Measurements from ENCODE around the gene TSPAN12. TPM values are rescaled to one million over a fixed set of nuclear protein-coding genes. Genes with fewer than 3 reads are reported as not detected.
"Not testable (repeated sequence)": the region's sequence is repeated elsewhere in the genome, so short reads cannot be mapped to it uniquely, and the experiment has no call there.

Gene TSPAN12
- total RNA-seq (10 to 100 TPM; 25.7 to 48.8 TPM), polyA plus RNA-seq (ENCODE audit: insufficient read length in 6 of 6) (10 to 100 TPM; 36.9 to 52.3 (median 44.0) TPM)
- long read RNA-seq, donor 1, transcript TSPAN12-201 (8 exons, 2,798 nt) = major isoform, 35 of 86 reads
- long read RNA-seq, donor 1, partial matches to known transcripts = 43 of 86 reads
- long read RNA-seq, donor 1, other reads (novel, unspliced or antisense) = 6 of 86 reads
- long read RNA-seq, donor 2, transcript TSPAN12-201 (8 exons, 2,798 nt) = major isoform, 15 of 16 reads
- long read RNA-seq, donor 2, partial matches to known transcripts = 0 of 16 reads
- long read RNA-seq, donor 2, other reads (novel, unspliced or antisense) = 0 of 16 reads
- long read RNA-seq, donor 3, transcript TSPAN12-201 (8 exons, 2,798 nt) = major isoform, 16 of 16 reads
- long read RNA-seq, donor 3, partial matches to known transcripts = 0 of 16 reads
- long read RNA-seq, donor 3, other reads (novel, unspliced or antisense) = 0 of 16 reads
- long read RNA-seq, donor 4, partial matches to known transcripts = 2 of 6 reads
- long read RNA-seq, donor 4, other reads (novel, unspliced or antisense) = 2 of 6 reads
- long read RNA-seq, donor 5, transcript TSPAN12-201 (8 exons, 2,798 nt) = major isoform, 19 of 28 reads
- long read RNA-seq, donor 5, partial matches to known transcripts = 9 of 28 reads
- long read RNA-seq, donor 5, other reads (novel, unspliced or antisense) = 0 of 28 reads
- long read RNA-seq, donor 6, transcript TSPAN12-201 (8 exons, 2,798 nt) = major isoform, 12 of 19 reads
- long read RNA-seq, donor 6, partial matches to known transcripts = 0 of 19 reads
- long read RNA-seq, donor 6, other reads (novel, unspliced or antisense) = 6 of 19 reads
- long read RNA-seq, donor 7, transcript TSPAN12-201 (8 exons, 2,798 nt) = major isoform, 23 of 34 reads
- long read RNA-seq, donor 7, partial matches to known transcripts = 11 of 34 reads
- long read RNA-seq, donor 7, other reads (novel, unspliced or antisense) = 0 of 34 reads
- long read RNA-seq, donor 8, transcript TSPAN12-201 (8 exons, 2,798 nt) = major isoform, 16 of 17 reads
- long read RNA-seq, donor 8, partial matches to known transcripts = 0 of 17 reads
- long read RNA-seq, donor 8, other reads (novel, unspliced or antisense) = 0 of 17 reads
- long read RNA-seq, donor 9 = 0 reads
- long read RNA-seq, donor 10, partial matches to known transcripts = 0 of 3 reads
- long read RNA-seq, donor 10, other reads (novel, unspliced or antisense) = 3 of 3 reads
- long read RNA-seq, donor 11, transcript TSPAN12-201 (8 exons, 2,798 nt) = major isoform, 9 of 26 reads
- long read RNA-seq, donor 11, partial matches to known transcripts = 17 of 26 reads
- long read RNA-seq, donor 11, other reads (novel, unspliced or antisense) = 0 of 26 reads
- long read RNA-seq, donor 12, transcript TSPAN12-201 (8 exons, 2,798 nt) = major isoform, 19 of 21 reads
- long read RNA-seq, donor 12, partial matches to known transcripts = 0 of 21 reads
- long read RNA-seq, donor 12, other reads (novel, unspliced or antisense) = 0 of 21 reads

- Histone ChIP-seq H3K9me3 (no peaks in the 10 kb centered on the region), H3K4me3 (peak within 1 kb of the TSS; percentile 58 to 63), H3K36me3 (no peaks in the 10 kb centered on the region), H3K4me1 (peaks cover 7 to 11% of the 10 kb centered on the region in 2 donors), H3K27ac (peak within 1 kb of the TSS; percentile 90 to 94), H3K27me3 (peaks cover 4 to 59% of the 10 kb centered on the region in 2 donors)
- peak; percentile 65 to 72 for TF ChIP-seq CTCF (IDR thresholded peaks at IDR 0.05)
- intact Hi-C loops (cut with DNase I) = loop anchor here in 1 of 2 donors (10.0 kb wide), 1 partner anchor 63 kb away; no protein-coding TSS in a partner anchor
- ATAC-seq (peak; percentile 94), DNase-seq (peak; percentile 81 to 93 (median 90))
Observed at GRCh38 chr7:120857588-120858573, at the start of gene TSPAN12. TSPAN12 (minus strand) TSS chr7:120858144; CDS start chr7:120856763, 1,381 bp downstream.

- H3K36me3 ChIP-seq = no peaks in the 10 kb centered on the region
- H3K4me3 ChIP-seq = no peak overlapping the region
- no peak overlapping the region for H3K27ac ChIP-seq
- ATAC-seq (no peak), DNase-seq (no peak)
- intact Hi-C loops (cut with DNase I) = no loop called here
- H3K27me3 ChIP-seq = no peaks in the 10 kb centered on the region
- no peak for TF ChIP-seq CTCF (IDR thresholded peaks at IDR 0.05)
- peaks cover 0 to 17% of the 10 kb centered on the region in 2 donors for H3K9me3 ChIP-seq
- H3K4me1 ChIP-seq = no peaks in the 10 kb centered on the region
Observed at GRCh38 chr7:120898715-120899499, 41.0 kb upstream of the TSPAN12 start.

- peaks cover 0 to 34% of the 10 kb centered on the region in 2 donors for H3K9me3 ChIP-seq
- H3K27ac ChIP-seq; H3K4me1 ChIP-seq; ATAC-seq; intact Hi-C loops (cut with DNase I); DNase-seq; H3K36me3 ChIP-seq; H3K4me3 ChIP-seq; H3K27me3 ChIP-seq: not testable (repeated sequence)
Observed at GRCh38 chr7:120895253-120895652, 37.3 kb upstream of the TSPAN12 start.

GRCh38 chr7:120885602-120886001, 27.7 kb upstream of the TSPAN12 start:
- ATAC-seq; H3K27ac ChIP-seq; H3K9me3 ChIP-seq; H3K27me3 ChIP-seq; intact Hi-C loops (cut with DNase I); H3K4me3 ChIP-seq; DNase-seq; H3K4me1 ChIP-seq; H3K36me3 ChIP-seq: not testable (repeated sequence)
